Measurements from ENCODE around the gene DLEC1. TPM values are rescaled to one million over a fixed set of nuclear protein-coding genes. Genes with fewer than 3 reads are reported as not detected.
"Not testable (repeated sequence)": the region's sequence is repeated elsewhere in the genome, so short reads cannot be mapped to it uniquely, and the experiment has no call there.

Gene DLEC1
- total RNA-seq, 4 donors from 2014 or later: 0.18 to 2.2 (median 0.75) TPM

DNA sequence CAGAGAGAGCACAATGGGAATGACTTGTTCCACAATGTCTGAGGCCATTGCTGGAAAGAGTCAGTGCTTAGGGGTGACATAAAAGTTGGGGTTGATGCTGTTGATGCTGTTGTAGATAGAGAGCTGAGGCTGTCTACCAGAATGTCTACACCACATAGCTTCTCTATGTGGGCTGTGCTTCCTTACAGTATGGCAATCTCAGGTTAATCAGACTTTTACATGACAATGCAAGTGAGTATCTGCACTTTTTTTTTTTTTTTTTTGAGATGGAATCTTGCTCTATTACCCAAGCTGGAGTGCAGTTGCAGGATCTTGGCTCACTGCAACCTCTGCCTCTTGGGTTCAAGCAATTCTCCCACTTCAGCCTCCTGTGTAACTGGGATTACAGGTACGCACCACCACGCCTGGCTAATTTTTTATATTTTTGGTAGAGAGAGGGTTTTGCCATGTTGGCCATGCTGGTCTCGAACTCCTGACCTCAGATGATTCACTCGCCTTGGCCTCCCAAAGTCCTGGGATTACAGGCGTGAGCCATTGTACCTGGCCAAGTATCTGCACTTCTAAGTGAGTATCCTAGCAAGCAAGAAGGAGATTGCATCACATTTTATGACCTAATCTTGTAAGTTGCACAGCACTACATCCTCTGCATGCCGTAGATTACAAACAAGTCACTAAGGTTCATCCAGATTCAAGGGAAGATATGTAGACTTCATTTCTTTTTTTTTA lies 28.7 kb downstream of the DLEC1 start:
- DNase-seq: no peak
- Histone ChIP-seq H3K4me1 (no peaks in the 10 kb centered on the region), H3K27ac (no peak overlapping the region), H3K4me3 (no peak overlapping the region), H3K27me3 (no peaks in the 10 kb centered on the region), H3K36me3 (no peaks in the 10 kb centered on the region), H3K9me3 (no peaks in the 10 kb centered on the region)
- no peak for TF ChIP-seq POLR2A (IDR thresholded peaks at IDR 0.05)
- TF ChIP-seq, protein P1, sequence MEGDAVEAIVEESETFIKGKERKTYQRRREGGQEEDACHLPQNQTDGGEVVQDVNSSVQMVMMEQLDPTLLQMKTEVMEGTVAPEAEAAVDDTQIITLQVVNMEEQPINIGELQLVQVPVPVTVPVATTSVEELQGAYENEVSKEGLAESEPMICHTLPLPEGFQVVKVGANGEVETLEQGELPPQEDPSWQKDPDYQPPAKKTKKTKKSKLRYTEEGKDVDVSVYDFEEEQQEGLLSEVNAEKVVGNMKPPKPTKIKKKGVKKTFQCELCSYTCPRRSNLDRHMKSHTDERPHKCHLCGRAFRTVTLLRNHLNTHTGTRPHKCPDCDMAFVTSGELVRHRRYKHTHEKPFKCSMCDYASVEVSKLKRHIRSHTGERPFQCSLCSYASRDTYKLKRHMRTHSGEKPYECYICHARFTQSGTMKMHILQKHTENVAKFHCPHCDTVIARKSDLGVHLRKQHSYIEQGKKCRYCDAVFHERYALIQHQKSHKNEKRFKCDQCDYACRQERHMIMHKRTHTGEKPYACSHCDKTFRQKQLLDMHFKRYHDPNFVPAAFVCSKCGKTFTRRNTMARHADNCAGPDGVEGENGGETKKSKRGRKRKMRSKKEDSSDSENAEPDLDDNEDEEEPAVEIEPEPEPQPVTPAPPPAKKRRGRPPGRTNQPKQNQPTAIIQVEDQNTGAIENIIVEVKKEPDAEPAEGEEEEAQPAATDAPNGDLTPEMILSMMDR (IDR thresholded peaks at IDR 0.05): no peak

GRCh38 chr3:38070013-38070412 lies 31.0 kb downstream of the DLEC1 start:
- Histone ChIP-seq H3K9me3 (no peaks in the 10 kb centered on the region), H3K4me3 (no peak overlapping the region), H3K36me3 (no peaks in the 10 kb centered on the region), H3K27me3 (no peaks in the 10 kb centered on the region), H3K4me1 (no peaks in the 10 kb centered on the region), H3K27ac (no peak overlapping the region)
- no peak for TF ChIP-seq POLR2A (IDR thresholded peaks at IDR 0.05)
- TF ChIP-seq, protein P1 (IDR thresholded peaks at IDR 0.05): no peak
- no peak for DNase-seq

GRCh38 chr3:38077073-38077472 lies 38.1 kb downstream of the DLEC1 start:
- DNase-seq, H3K27ac ChIP-seq, H3K9me3 ChIP-seq, H3K4me1 ChIP-seq, H3K27me3 ChIP-seq, H3K36me3 ChIP-seq, H3K4me3 ChIP-seq: not testable (repeated sequence)

DNA sequence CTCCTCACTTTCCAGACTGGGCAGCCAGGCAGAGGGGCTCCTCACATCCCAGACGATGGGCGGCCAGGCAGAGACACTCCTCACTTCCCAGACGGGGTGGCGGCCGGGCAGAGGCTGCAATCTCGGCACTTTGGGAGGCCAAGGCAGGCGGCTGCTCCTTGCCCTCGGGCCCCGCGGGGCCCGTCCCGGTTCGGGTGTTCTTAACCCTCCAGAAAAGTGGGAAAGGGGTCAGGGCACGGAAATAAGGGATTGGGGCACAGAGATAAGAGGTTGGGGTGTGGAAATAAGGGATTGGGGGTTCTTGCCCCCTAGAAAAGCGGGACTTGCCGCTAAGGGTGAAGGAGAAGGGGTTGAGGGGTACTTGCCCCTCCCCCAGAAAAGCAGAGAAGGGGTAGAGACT lies 43.3 kb downstream of the DLEC1 start:
- H3K4me3 ChIP-seq, DNase-seq, H3K36me3 ChIP-seq, H3K27ac ChIP-seq, H3K27me3 ChIP-seq, H3K4me1 ChIP-seq: not testable (repeated sequence)
- H3K9me3 ChIP-seq: peaks cover 0 to 11% (median 2%) of the 10 kb centered on the region in 4 donors

GRCh38 chr3:38083254-38083653 lies 44.2 kb downstream of the DLEC1 start:
- not testable (repeated sequence) for H3K4me3 ChIP-seq, H3K27me3 ChIP-seq, DNase-seq

DNA sequence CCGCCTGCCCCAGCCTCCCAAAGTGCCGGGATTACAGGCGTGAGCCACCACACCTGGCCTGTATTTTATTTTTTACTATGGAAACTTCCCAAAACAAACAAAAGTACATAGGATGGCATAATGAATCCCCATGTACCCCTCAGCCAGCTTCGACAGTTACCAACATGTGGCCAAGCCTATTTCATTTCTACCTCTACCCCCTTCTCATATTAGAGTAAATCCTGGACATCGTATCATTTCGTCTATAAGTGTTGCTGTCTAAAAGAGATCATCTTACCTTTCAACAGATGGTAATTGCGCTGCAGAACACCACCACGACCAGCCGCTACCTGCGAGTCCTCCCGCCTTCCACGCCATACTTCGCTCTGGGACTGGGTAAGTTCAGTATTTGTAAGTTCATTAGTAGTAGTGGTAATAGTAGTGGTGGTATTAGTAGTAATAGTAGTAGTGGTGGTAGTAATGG lies 44.9 kb downstream of the DLEC1 start:
- H3K27ac ChIP-seq: no peak overlapping the region
- no peaks in the 10 kb centered on the region for H3K36me3 ChIP-seq
- no peaks in the 10 kb centered on the region for H3K27me3 ChIP-seq
- TF ChIP-seq POLR2A (IDR thresholded peaks at IDR 0.05): no peak
- TF ChIP-seq, protein P1 (IDR thresholded peaks at IDR 0.05): no peak
- H3K4me3 ChIP-seq: no peak overlapping the region
- DNase-seq: no peak
- peaks cover 0 to 11% (median 2%) of the 10 kb centered on the region in 4 donors for H3K9me3 ChIP-seq
- H3K4me1 ChIP-seq: no peaks in the 10 kb centered on the region

More at GRCh38 chr3:38083254-38083653, 44.2 kb downstream of the DLEC1 start:
- not testable (repeated sequence) for H3K4me1 ChIP-seq, H3K27ac ChIP-seq, H3K36me3 ChIP-seq
- H3K9me3 ChIP-seq: peaks cover 0 to 11% (median 2%) of the 10 kb centered on the region in 4 donors

DNA sequence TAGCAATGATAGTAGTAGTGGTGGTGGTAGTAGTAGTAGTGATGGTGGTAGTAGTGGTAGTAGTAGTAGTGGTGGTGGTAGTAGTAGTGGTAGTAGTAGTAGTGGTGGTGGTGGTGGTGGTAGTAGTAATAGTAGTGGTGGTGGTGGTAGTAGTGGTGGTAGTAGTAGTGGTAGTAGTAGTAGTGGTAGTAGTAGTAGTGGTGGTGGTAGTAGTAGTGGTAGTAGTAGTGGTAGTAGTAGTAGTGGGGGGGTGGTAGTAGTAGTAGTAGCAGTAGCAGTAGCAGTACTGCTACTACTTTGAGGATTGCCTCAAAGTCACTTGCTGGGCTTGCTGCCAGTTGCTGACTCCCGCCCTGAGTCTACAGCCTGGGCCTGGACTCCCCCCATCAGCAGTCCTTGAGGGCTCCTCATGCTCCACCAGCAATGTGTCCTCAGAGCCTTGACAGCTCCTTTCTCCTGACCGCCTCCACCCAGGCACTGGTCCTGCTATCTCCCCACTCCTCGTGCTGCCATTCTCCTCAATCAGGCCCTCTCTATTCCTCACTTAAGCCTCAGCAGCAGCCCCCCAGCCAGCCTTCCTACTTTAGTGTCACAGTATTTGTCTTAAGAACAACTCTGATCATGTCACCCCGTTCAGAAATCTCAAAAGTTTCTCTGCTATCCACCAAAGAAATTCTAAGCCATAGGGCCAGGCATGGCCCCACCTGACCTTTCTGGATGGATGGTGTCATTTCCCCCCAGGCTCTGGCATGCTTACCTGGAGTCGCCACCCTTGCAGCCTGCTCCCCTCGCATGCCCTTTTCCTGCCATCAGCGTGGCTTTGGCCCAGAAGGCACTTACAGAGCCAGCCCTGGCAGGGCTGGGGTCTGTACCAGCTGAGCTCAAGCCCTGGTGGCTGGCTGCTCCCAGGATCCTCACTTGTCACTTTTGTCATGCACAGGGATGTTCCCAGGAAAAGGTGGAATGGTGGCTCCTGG lies 45.6 kb downstream of the DLEC1 start:
- no peak for DNase-seq
- Histone ChIP-seq H3K4me3 (no peak overlapping the region), H3K27ac (no peak overlapping the region), H3K4me1 (no peaks in the 10 kb centered on the region), H3K27me3 (no peaks in the 10 kb centered on the region), H3K9me3 (peaks cover 0 to 11% (median 2%) of the 10 kb centered on the region in 4 donors), H3K36me3 (no peaks in the 10 kb centered on the region)
- TF ChIP-seq POLR2A (IDR thresholded peaks at IDR 0.05): no peak
- TF ChIP-seq, protein P1 (IDR thresholded peaks at IDR 0.05): no peak
